Activated CD8-positive, alpha-beta T cell treated with anti-CD3 and anti-CD28 coated beads for 36 hours (primary cell): Measurements from ENCODE around the gene NSL1. TPM values are rescaled to one million over a fixed set of nuclear protein-coding genes. Genes with fewer than 3 reads are reported as not detected.
A peak's percentile ranks its signal among the peaks of the same experiment; 100 is the strongest.

Experiments used
- ATAC-seq: fragments of 200-7000 bp; cut with Tn5 transposase; one replicate; pipeline ENCODE4 v1.10.0; 2021; ENCODE audit warnings: mild to moderate bottlenecking, moderate library complexity
- CTCF ChIA-PET: fragments of 350-600 bp; sonication (Branson Sonifier 250); formaldehyde crosslinking; loops from one replicate; lab custom pipeline; 2021; ENCODE audit warnings: antibody characterized with exemption; lab: Charles Lee
- POLR2A ChIA-PET: fragments of 350-600 bp; sonication (Branson Sonifier 250); formaldehyde crosslinking; loops from one replicate; lab custom pipeline; 2021; ENCODE audit warnings: antibody characterized with exemption; lab: Charles Lee
- DNase-seq: peaks from one replicate; pipeline ENCODE4 v3.0.0-alpha.2; 2020
- H3K27ac Mint-ChIP-seq: one replicate; pipeline ENCODE4 v1.8.0; 2021; ENCODE audit warnings: mild to moderate bottlenecking, mixed read lengths
- H3K27me3 Mint-ChIP-seq: one replicate; pipeline ENCODE4 v1.8.0; 2021; ENCODE audit warnings: mixed read lengths
- H3K36me3 Mint-ChIP-seq: one replicate; pipeline ENCODE4 v1.8.0; 2021; ENCODE audit warnings: low read depth, mixed read lengths
- H3K4me1 Mint-ChIP-seq: one replicate; pipeline ENCODE4 v1.8.0; 2021; ENCODE audit warnings: low read depth, mixed read lengths
- H3K4me3 Mint-ChIP-seq: one replicate; pipeline ENCODE4 v1.8.0; 2021; ENCODE audit warnings: mild to moderate bottlenecking, moderate library complexity, mixed read lengths
- H3K9me3 Mint-ChIP-seq: one replicate; pipeline ENCODE4 v1.8.0; 2021; ENCODE audit warnings: mixed read lengths
- CTCF ChIP-seq: fragments of 200-600 bp; IDR thresholded peaks from one replicate; pipeline ENCODE4 v1.8.0; 2022; ENCODE audit warnings: antibody characterized with exemption, mild to moderate bottlenecking
- intact Hi-C: fragments of 100-400 bp; cut with micrococcal nuclease; formaldehyde crosslinking; loops from one replicate; pipeline ENCODE4 v1.10.0; 2022
- total RNA-seq, 2 experiments: library from RNA; stranded (reverse); gene quantifications; one replicate each; pipeline ENCODE4 v1.2.3, GENCODE V29; 2021

Gene NSL1
- total RNA-seq, 2 experiments from 2014 or later = 29.6 to 34.9 TPM

- POLR2A ChIA-PET = interaction anchor here (0.7 kb wide), 1 partner anchor 45 kb away, joined by 3 read pairs; no protein-coding TSS in a partner anchor
- Mint-ChIP-seq H3K27ac (no peak overlapping the region), H3K4me1 (peaks cover 32% of the 10 kb centered on the region), H3K9me3 (peaks cover 12% of the 10 kb centered on the region), H3K27me3 (no peaks in the 10 kb centered on the region), H3K4me3 (no peak overlapping the region), H3K36me3 (peaks cover 26% of the 10 kb centered on the region)
- DNase-seq (no peak), ATAC-seq (no peak)
- intact Hi-C loops = no loop called here
- CTCF ChIA-PET = interaction anchor here (1.1 to 2.6 kb wide), 7 partner anchors 18 to 267 kb away, joined by 3 to 7 read pairs (median 5); no protein-coding TSS in a partner anchor
- TF ChIP-seq CTCF = no peak
Observed at GRCh38 chr1:212743901-212744475, 47.6 kb downstream of the NSL1 start.

- Mint-ChIP-seq H3K27ac (peak overlapping the region; percentile 76), H3K36me3 (peaks cover 22% of the 10 kb centered on the region), H3K9me3 (peaks cover 9% of the 10 kb centered on the region), H3K4me3 (no peak overlapping the region), H3K27me3 (no peaks in the 10 kb centered on the region), H3K4me1 (peaks cover 25% of the 10 kb centered on the region)
- intact Hi-C loops = no loop called here
- ATAC-seq = peak; percentile 69
- DNase-seq = no peak
- TF ChIP-seq CTCF = no peak
- ChIA-PET CTCF (interaction anchor here (1.5 to 5.9 kb wide), 4 partner anchors 12 to 262 kb away, joined by 3 to 48 read pairs (median 10); no protein-coding TSS in a partner anchor), POLR2A (interaction anchor here (1.5 kb wide), 1 partner anchor 37 kb away, joined by 4 read pairs; no protein-coding TSS in a partner anchor)
Observed at GRCh38 chr1:212738330-212738729, 53.2 kb downstream of the NSL1 start.

DNA sequence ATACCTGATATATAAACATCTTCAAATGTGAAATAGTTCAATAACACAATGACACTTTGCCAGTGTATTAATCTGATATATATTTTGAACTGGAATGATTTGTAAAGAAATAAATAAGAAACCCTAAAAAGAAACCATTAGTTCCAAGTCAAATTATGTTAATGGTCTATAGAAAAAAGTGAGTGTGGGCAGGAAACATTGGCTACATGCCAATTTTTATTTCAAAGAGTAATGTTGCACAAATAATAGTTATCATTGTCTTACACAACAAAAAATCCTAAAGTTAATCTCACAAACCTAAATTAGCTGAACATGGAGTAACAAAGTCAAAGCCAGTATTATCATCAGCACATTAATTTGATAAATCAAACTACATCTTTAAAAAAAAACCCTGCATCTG lies 54.0 kb downstream of the NSL1 start:
- H3K27me3 Mint-ChIP-seq = no peaks in the 10 kb centered on the region
- H3K9me3 Mint-ChIP-seq = peaks cover 9% of the 10 kb centered on the region
- intact Hi-C loops = no loop called here
- POLR2A ChIA-PET = interaction anchor here (1.5 kb wide), 1 partner anchor 37 kb away, joined by 4 read pairs; no protein-coding TSS in a partner anchor
- H3K36me3 Mint-ChIP-seq = peaks cover 22% of the 10 kb centered on the region
- ATAC-seq = no peak
- peaks cover 25% of the 10 kb centered on the region for H3K4me1 Mint-ChIP-seq
- H3K27ac Mint-ChIP-seq = no peak overlapping the region
- TF ChIP-seq CTCF = no peak
- no peak overlapping the region for H3K4me3 Mint-ChIP-seq
- DNase-seq = no peak
- CTCF ChIA-PET = interaction anchor here (1.3 to 5.9 kb wide), 5 partner anchors 13 to 73 kb away, joined by 4 to 48 read pairs (median 9); no protein-coding TSS in a partner anchor

GRCh38 chr1:212733109-212733508 lies 58.5 kb downstream of the NSL1 start:
- ATAC-seq (no peak), DNase-seq (no peak)
- intact Hi-C loops = no loop called here
- Mint-ChIP-seq H3K9me3 (no peaks in the 10 kb centered on the region), H3K4me3 (no peak overlapping the region), H3K27me3 (no peaks in the 10 kb centered on the region), H3K27ac (no peak overlapping the region), H3K4me1 (peaks cover 20% of the 10 kb centered on the region), H3K36me3 (peaks cover 2% of the 10 kb centered on the region)
- CTCF ChIA-PET = interaction anchor here (2.4 kb wide), 1 partner anchor 11 kb away, joined by 9 read pairs; no protein-coding TSS in a partner anchor
- TF ChIP-seq CTCF = no peak
- POLR2A ChIA-PET = interaction anchor here (1.1 kb wide), 1 partner anchor 10 kb away, joined by 3 read pairs; no protein-coding TSS in a partner anchor

- DNase-seq (no peak), ATAC-seq (no peak)
- ChIA-PET POLR2A (interaction anchor here (1.0 kb wide), 1 partner anchor 9 kb away, joined by 3 read pairs; no protein-coding TSS in a partner anchor), CTCF (interaction anchor here (0.8 to 2.4 kb wide), 6 partner anchors 9 to 276 kb away, joined by 3 to 9 read pairs (median 3); no protein-coding TSS in a partner anchor)
- H3K9me3 Mint-ChIP-seq = no peaks in the 10 kb centered on the region
- intact Hi-C loops = loop anchor here (2.0 kb wide), 1 partner anchor 15 kb away; no protein-coding TSS in a partner anchor
- no peak for TF ChIP-seq CTCF
- H3K4me1 Mint-ChIP-seq = peaks cover 22% of the 10 kb centered on the region
- H3K4me3 Mint-ChIP-seq = no peak overlapping the region
- peaks cover 4% of the 10 kb centered on the region for H3K36me3 Mint-ChIP-seq
- no peak overlapping the region for H3K27ac Mint-ChIP-seq
- no peaks in the 10 kb centered on the region for H3K27me3 Mint-ChIP-seq
Observed at GRCh38 chr1:212731630-212732029, 59.9 kb downstream of the NSL1 start.
